Pancreas (tissue), 10 donors: Measurements from ENCODE around the gene NEFH. TPM values are rescaled to one million over a fixed set of nuclear protein-coding genes. Genes with fewer than 3 reads are reported as not detected.

Experiments
- ATAC-seq, 4 donors: fragments of 200-7000 bp; cut with Tn5 transposase; one replicate each; pipeline versions ENCODE4 v1.8.0 to v1.9.1; 2020; ENCODE audit warnings: mild to moderate bottlenecking in 4 of 4, moderate library complexity in 4 of 4
- DNase-seq, 6 donors: peaks; one replicate each; pipeline ENCODE4 v3.0.0-alpha.2; 2020
- FAIRE-seq: peaks from 2 replicates; lab custom pipeline; 2012; peaks lifted over from hg19 to GRCh38; lab: Jason Lieb, UNC
- H3K27ac ChIP-seq, 4 donors: fragments of 200-600 bp; sonication (generic); 1 replicate in 3 of 4; 2 replicates in 1 of 4; pipeline versions ENCODE4 v1.5.0 to v1.8.0; 2020
- H3K27me3 ChIP-seq, 4 donors: fragments of 200-600 bp; one replicate each; pipeline ENCODE4 v1.8.0; 2021
- H3K36me3 ChIP-seq, 3 donors: fragments of 200-600 bp; sonication (generic) in 1 of 3; one replicate each; pipeline versions ENCODE4 v1.5.0 to v1.8.0; 2020 to 2021
- H3K4me1 ChIP-seq, 3 donors: fragments of 200-600 bp; one replicate each; pipeline ENCODE4 v1.8.0; 2021
- H3K4me3 ChIP-seq, 4 donors: fragments of 200-600 bp; sonication (generic) in 2 of 4; one replicate each; pipeline versions ENCODE4 v1.5.0 to v1.8.0; 2020 to 2021
- H3K9me3 ChIP-seq, 4 donors: fragments of 200-600 bp; one replicate each; pipeline ENCODE4 v1.8.0; 2021
- CTCF ChIP-seq, 4 donors: fragments of 200-600 bp; sonication (generic) in 3 of 4; IDR thresholded peaks; one replicate each; pipeline versions ENCODE4 v1.5.0 to v1.8.0; 2021; ENCODE audit warnings: antibody characterized with exemption in 4 of 4
- WGBS, 2 donors: extraction: QIAGEN DNeasy Blood & Tissue Kit; methylation state at CpG; one replicate each; pipeline ENCODE4 v1.1.7; 2013; 5-methylcytosine and 5-hydroxymethylcytosine counted together
- intact Hi-C, 3 donors: fragments of 100-400 bp; cut with DNase I; formaldehyde crosslinking; loops; one replicate each; pipeline versions ENCODE4 v1.11.1 to v1.14.2; 2022
- polyA plus RNA-seq, 2 donors: library from polyadenylated mRNA; stranded (reverse); fragments of 200-250 nt; gene quantifications; one replicate each; pipeline ENCODE4 v1.2.3, GENCODE V29; 2013
- total RNA-seq, 6 donors: library from RNA; stranded (reverse); fragmentation: NEBNext Ultra II Directional in 4 of 6; extraction: Animal tissue kit (Norgen Biotek cat#: 25700) in 4 of 6; gene quantifications; one replicate each; pipeline versions ENCODE4 v1.2.1 to v1.2.4, GENCODE V29; 2021 to 2023
- donor health status: healthy with polysubstance abuse.
- donor health status: DM: no; HTN: no; CAD: no; lungs with moderate emphysema.
- donor health status: DM: no; HTN: no; CAD: no.
- donor health status: control.
- donor health status: control.
- donor health status: Bipolar disorder and iron deficiency.
- donor health status: DM: yes; HTN: yes; CAD: no.
- donor health status: DM: no; HTN: no; CAD: no.
- donor health status: DM: no; HTN: no; CAD: no.
- donor health status: DM: yes; HTN: yes; CAD: no.

NEFH gene
- total and polyA plus RNA-seq, 8 donors = 0.05 to 0.99 (median 0.19) TPM

GRCh38 chr22:29482253-29482652 lies 2.2 kb downstream of the NEFH start:
- Histone ChIP-seq H3K4me1 (peaks cover 0 to 14% (median 3%) of the 10 kb centered on the region in 3 donors), H3K27ac (no peak overlapping the region), H3K27me3 (peaks cover 0 to 15% (median 5%) of the 10 kb centered on the region in 4 donors), H3K9me3 (no peaks in the 10 kb centered on the region), H3K4me3 (no peak overlapping the region), H3K36me3 (no peaks in the 10 kb centered on the region)
- ATAC-seq (no peak), FAIRE-seq (no peak), DNase-seq (no peak)
- no peak for TF ChIP-seq CTCF (IDR thresholded peaks at IDR 0.05)
- intact Hi-C loops = no loop called here
- WGBS, 2 donors = 78 to 87% methylated on average over 11 of the region's 11 CpGs

- DNase-seq (no peak), FAIRE-seq (no peak), ATAC-seq (no peak)
- TF ChIP-seq CTCF (IDR thresholded peaks at IDR 0.05) = no peak
- H3K4me3 ChIP-seq = no peak overlapping the region
- 92% methylated on average over 7 of the region's 7 CpGs for WGBS, 2 donors
- no peaks in the 10 kb centered on the region for H3K36me3 ChIP-seq
- no peaks in the 10 kb centered on the region for H3K9me3 ChIP-seq
- peaks cover 0 to 15% (median 5%) of the 10 kb centered on the region in 4 donors for H3K27me3 ChIP-seq
- H3K4me1 ChIP-seq = peaks cover 0 to 14% (median 3%) of the 10 kb centered on the region in 3 donors
- intact Hi-C loops = no loop called here
- H3K27ac ChIP-seq = no peak overlapping the region
Measured at GRCh38 chr22:29482726-29483125, 2.7 kb downstream of the NEFH start.

GRCh38 chr22:29483254-29483653 lies 3.2 kb downstream of the NEFH start:
- Histone ChIP-seq H3K27me3 (peaks cover 0 to 15% (median 5%) of the 10 kb centered on the region in 4 donors), H3K9me3 (no peaks in the 10 kb centered on the region), H3K4me1 (peaks cover 0 to 14% (median 3%) of the 10 kb centered on the region in 3 donors), H3K4me3 (no peak overlapping the region), H3K36me3 (no peaks in the 10 kb centered on the region), H3K27ac (no peak overlapping the region)
- intact Hi-C loops = no loop called here
- no peak for FAIRE-seq
- no peak for DNase-seq
- WGBS, 2 donors = 93 to 94% methylated on average over 13 of the region's 13 CpGs
- no peak for TF ChIP-seq CTCF (IDR thresholded peaks at IDR 0.05)
- ATAC-seq = no peak

GRCh38 chr22:29484642-29485041 lies 4.6 kb downstream of the NEFH start:
- intact Hi-C loops = no loop called here
- Histone ChIP-seq H3K36me3 (no peaks in the 10 kb centered on the region), H3K27ac (no peak overlapping the region), H3K9me3 (no peaks in the 10 kb centered on the region), H3K4me1 (peaks cover 0 to 14% (median 3%) of the 10 kb centered on the region in 3 donors), H3K27me3 (peaks cover 0 to 13% (median 5%) of the 10 kb centered on the region in 4 donors), H3K4me3 (no peak overlapping the region)
- FAIRE-seq = no peak
- no peak for TF ChIP-seq CTCF (IDR thresholded peaks at IDR 0.05)
- ATAC-seq = no peak
- DNase-seq = no peak
- WGBS, 2 donors = 92 to 97% methylated on average over 3 of the region's 3 CpGs

GRCh38 chr22:29485448-29485847 lies 5.4 kb downstream of the NEFH start:
- peaks cover 0 to 6% (median 1%) of the 10 kb centered on the region in 4 donors for H3K27me3 ChIP-seq
- intact Hi-C loops = no loop called here
- no peak overlapping the region for H3K4me3 ChIP-seq
- H3K36me3 ChIP-seq = no peaks in the 10 kb centered on the region
- FAIRE-seq (no peak), DNase-seq (no peak), ATAC-seq (no peak)
- H3K27ac ChIP-seq = no peak overlapping the region
- no peaks in the 10 kb centered on the region for H3K9me3 ChIP-seq
- 89 to 93% methylated on average over 8 of the region's 8 CpGs for WGBS, 2 donors
- TF ChIP-seq CTCF (IDR thresholded peaks at IDR 0.05) = no peak
- peaks cover 0 to 7% (median 3%) of the 10 kb centered on the region in 3 donors for H3K4me1 ChIP-seq
